SU-DHL-6 (cell line): ENCODE results near the gene POC1A.
A peak's percentile ranks its signal among the peaks of the same experiment; 100 is the strongest.

Source experiments
- H2AFZ ChIP-seq: fragments of 200-600 bp; sonication (generic); 2 replicates; pipeline ENCODE4 v1.6.1; 2014; ENCODE audit warnings: low read depth, mild to moderate bottlenecking, moderate library complexity, mixed read lengths, antibody characterized with exemption, low read length; ENCODE audit not compliant: severe bottlenecking
- H3F3A ChIP-seq: fragments of 200-600 bp; shearing (Covaris generic); 2 replicates; pipeline ENCODE4 v1.6.0; 2016; ENCODE audit warnings: antibody characterized with exemption, mild to moderate bottlenecking; ENCODE audit not compliant: insufficient read depth
- H3K27ac ChIP-seq: fragments of 200-600 bp; sonication (generic); 2 replicates; pipeline ENCODE4 v1.5.1; 2016; ENCODE audit warnings: low read depth, mild to moderate bottlenecking, low read length, moderate library complexity, mixed read lengths
- H3K27me3 ChIP-seq: fragments of 200-600 bp; sonication (generic), shearing (Covaris generic); 2 replicates; pipeline ENCODE4 v1.6.0; 2014; ENCODE audit warnings: mild to moderate bottlenecking, low read length
- H3K36me3 ChIP-seq: fragments of 200-600 bp; sonication (generic); 2 replicates; pipeline ENCODE4 v1.6.1; 2014; ENCODE audit warnings: mild to moderate bottlenecking, low read length, mixed read lengths
- H3K4me2 ChIP-seq: fragments of 300-600, 200-600 bp; shearing (Covaris generic), sonication (generic); 2 replicates; pipeline ENCODE4 v1.6.0; 2014; ENCODE audit warnings: low read length, low read depth, mild to moderate bottlenecking; ENCODE audit not compliant: poor library complexity, severe bottlenecking
- H3K4me3 ChIP-seq: fragments of 200-600 bp; sonication (generic); 2 replicates; pipeline ENCODE4 v1.5.1; 2014; ENCODE audit warnings: antibody characterized with exemption, low read length, mild to moderate bottlenecking, mixed read lengths; ENCODE audit not compliant: insufficient read depth, poor library complexity, severe bottlenecking
- H3K79me2 ChIP-seq: fragments of 200-600 bp; sonication (generic); 2 replicates; pipeline ENCODE4 v1.6.1; 2014; ENCODE audit warnings: mild to moderate bottlenecking, low read length, moderate library complexity; ENCODE audit not compliant: insufficient read depth
- H3K9ac ChIP-seq: fragments of 200-600 bp; sonication (generic); 2 replicates; pipeline ENCODE4 v1.7.0; 2014; ENCODE audit warnings: mild to moderate bottlenecking, low read length
- H3K9me2 ChIP-seq: fragments of 200-600 bp; sonication (generic); replicated peaks from 2 replicates; pipeline ENCODE4 v1.6.1; 2014; ENCODE audit warnings: low read length; ENCODE audit not compliant: insufficient read depth
- H3K9me3 ChIP-seq: fragments of 200-600 bp; sonication (generic); 2 replicates; pipeline ENCODE4 v1.6.1; 2014; ENCODE audit warnings: low read length, mixed read lengths; ENCODE audit not compliant: insufficient read depth
- H4K20me1 ChIP-seq: fragments of 200-600 bp; sonication (generic); 2 replicates; pipeline ENCODE4 v1.6.1; 2014; ENCODE audit warnings: low read depth, mild to moderate bottlenecking, antibody characterized with exemption, low read length, moderate library complexity, mixed read lengths
- EZH2phosphoT487 ChIP-seq: fragments of 200-600 bp; sonication (generic), shearing (Covaris generic); conservative IDR thresholded peaks from 2 replicates; pipeline ENCODE4 v1.6.1; 2018; ENCODE audit warnings: mild to moderate bottlenecking, antibody characterized with exemption, low read length, moderate library complexity, mixed read lengths
- TF ChIP-seq, protein P1 (sequence below): fragments of 200-600 bp; sonication (generic); IDR thresholded peaks from one replicate; pipeline ENCODE4 v1.5.1; 2017; ENCODE audit warnings: antibody characterized with exemption, mild to moderate bottlenecking, low read length, moderate library complexity; ENCODE audit not compliant: insufficient read depth, poor library complexity, severe bottlenecking

POC1A gene

GRCh38 chr3:52154135-52155094 is at the start of gene POC1A:
Gene POC1A, minus strand, starts transcription at chr3:52154423. Its CDS starts 51 bp downstream, at chr3:52154372.
- Histone ChIP-seq H3K4me3 (peak within 1 kb of the TSS; percentile 80), H3K27me3 (no peaks in the 10 kb centered on the region), H3K27ac (peak within 1 kb of the TSS; percentile 56), H3K9me2 (no peaks in the 10 kb centered on the region), H3F3A (no peaks in the 10 kb centered on the region), H2AFZ (peak within 1 kb of the TSS; percentile 82), H3K36me3 (no peaks in the 10 kb centered on the region), H3K4me2 (peak within 1 kb of the TSS; percentile 88), H3K9ac (peak within 1 kb of the TSS; percentile 92), H4K20me1 (no peaks in the 10 kb centered on the region), H3K9me3 (no peaks in the 10 kb centered on the region), H3K79me2 (peaks cover 15% of the 10 kb centered on the region; the same call in 1 of the 2 replicates)
- TF ChIP-seq, protein P1, sequence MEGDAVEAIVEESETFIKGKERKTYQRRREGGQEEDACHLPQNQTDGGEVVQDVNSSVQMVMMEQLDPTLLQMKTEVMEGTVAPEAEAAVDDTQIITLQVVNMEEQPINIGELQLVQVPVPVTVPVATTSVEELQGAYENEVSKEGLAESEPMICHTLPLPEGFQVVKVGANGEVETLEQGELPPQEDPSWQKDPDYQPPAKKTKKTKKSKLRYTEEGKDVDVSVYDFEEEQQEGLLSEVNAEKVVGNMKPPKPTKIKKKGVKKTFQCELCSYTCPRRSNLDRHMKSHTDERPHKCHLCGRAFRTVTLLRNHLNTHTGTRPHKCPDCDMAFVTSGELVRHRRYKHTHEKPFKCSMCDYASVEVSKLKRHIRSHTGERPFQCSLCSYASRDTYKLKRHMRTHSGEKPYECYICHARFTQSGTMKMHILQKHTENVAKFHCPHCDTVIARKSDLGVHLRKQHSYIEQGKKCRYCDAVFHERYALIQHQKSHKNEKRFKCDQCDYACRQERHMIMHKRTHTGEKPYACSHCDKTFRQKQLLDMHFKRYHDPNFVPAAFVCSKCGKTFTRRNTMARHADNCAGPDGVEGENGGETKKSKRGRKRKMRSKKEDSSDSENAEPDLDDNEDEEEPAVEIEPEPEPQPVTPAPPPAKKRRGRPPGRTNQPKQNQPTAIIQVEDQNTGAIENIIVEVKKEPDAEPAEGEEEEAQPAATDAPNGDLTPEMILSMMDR: no peak
- TF ChIP-seq EZH2phosphoT487: no peak

DNA sequence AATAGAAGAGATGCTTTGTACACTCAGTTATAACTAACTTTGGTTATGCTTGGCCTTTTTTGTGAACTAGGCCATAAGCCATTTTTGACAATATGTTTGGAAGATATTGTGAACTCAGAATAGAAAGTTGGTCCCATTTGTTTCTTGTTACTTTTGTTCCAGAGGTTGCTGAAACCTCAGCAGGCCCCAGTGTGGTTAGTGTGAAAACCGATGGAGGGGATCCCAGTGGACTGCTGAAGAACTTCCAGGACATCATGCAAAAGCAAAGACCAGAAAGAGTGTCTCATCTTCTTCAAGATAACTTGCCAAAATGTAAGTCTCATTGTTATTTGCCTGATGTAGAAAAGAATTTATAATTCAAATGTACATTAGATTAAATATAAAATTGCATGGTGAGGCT is 49.5 kb upstream of the POC1A start:
- Histone ChIP-seq H3K4me3 (no peak overlapping the region), H2AFZ (no peak overlapping the region), H3K36me3 (peaks cover 40% of the 10 kb centered on the region), H3K9ac (no peak overlapping the region), H3K9me2 (no peaks in the 10 kb centered on the region), H3K79me2 (peaks cover 7% of the 10 kb centered on the region; the same call in 1 of the 2 replicates), H3K9me3 (no peaks in the 10 kb centered on the region), H3F3A (no peaks in the 10 kb centered on the region), H3K27ac (no peak overlapping the region), H3K4me2 (no peak overlapping the region), H4K20me1 (no peaks in the 10 kb centered on the region), H3K27me3 (no peaks in the 10 kb centered on the region)
- TF ChIP-seq, protein P1: no peak
- no peak for TF ChIP-seq EZH2phosphoT487

GRCh38 chr3:52202384-52203077 is 48.3 kb upstream of the POC1A start:
- no peaks in the 10 kb centered on the region for H3F3A ChIP-seq
- H3K9me3 ChIP-seq: no peaks in the 10 kb centered on the region
- TF ChIP-seq, protein P1: no peak
- TF ChIP-seq EZH2phosphoT487: no peak
- H4K20me1 ChIP-seq: no peaks in the 10 kb centered on the region
- H3K9ac ChIP-seq: no peak overlapping the region
- H3K9me2 ChIP-seq: no peaks in the 10 kb centered on the region
- H3K4me2 ChIP-seq: no peak overlapping the region
- peaks cover 14% of the 10 kb centered on the region for H3K79me2 ChIP-seq
- no peaks in the 10 kb centered on the region for H3K27me3 ChIP-seq
- no peak overlapping the region for H2AFZ ChIP-seq
- no peak overlapping the region for H3K4me3 ChIP-seq
- no peak overlapping the region for H3K27ac ChIP-seq
- H3K36me3 ChIP-seq: peaks cover 28% of the 10 kb centered on the region
